HS-5 (cell line): Measurements from ENCODE around the gene BST2.

Experiments
- DNase-seq: peaks from one replicate; pipeline ENCODE4 v3.0.0-alpha.2; 2012; ENCODE audit warnings: low read depth

BST2 gene

GRCh38 chr19:17405250-17406045 is at the start of gene BST2:
TSS of gene BST2 (minus strand) at chr19:17405630. CDS start at chr19:17405575, 55 bp downstream.
- no peak for DNase-seq

- DNase-seq, result no peak
Measured at GRCh38 chr19:17454576-17455071, 49.2 kb upstream of the BST2 start.

GRCh38 chr19:17451820-17452219 is 46.4 kb upstream of the BST2 start:
- DNase-seq, result no peak

- DNase-seq, result no peak
Measured at GRCh38 chr19:17450264-17451075, 45.0 kb upstream of the BST2 start.

GRCh38 chr19:17448131-17448967 is 42.9 kb upstream of the BST2 start, which contains the start of gene TMEM221:
TSS of gene TMEM221 (minus strand) at chr19:17448668. CDS start at chr19:17448462, 206 bp downstream.
- no peak for DNase-seq

- DNase-seq, result no peak
Measured at GRCh38 chr19:17447704-17448130, 42.3 kb upstream of the BST2 start.

GRCh38 chr19:17445526-17446165 is 40.2 kb upstream of the BST2 start:
- no peak for DNase-seq

GRCh38 chr19:17441241-17442021 is 36.0 kb upstream of the BST2 start:
- no peak for DNase-seq

- DNase-seq, result no peak
Measured at GRCh38 chr19:17436874-17437267, 31.4 kb upstream of the BST2 start.

- no peak for DNase-seq
Measured at GRCh38 chr19:17436094-17436873, 30.9 kb upstream of the BST2 start.

GRCh38 chr19:17435218-17435617 is 29.8 kb upstream of the BST2 start:
- no peak for DNase-seq

- no peak for DNase-seq
Measured at GRCh38 chr19:17431417-17431816, 26.0 kb upstream of the BST2 start.

- no peak for DNase-seq
Measured at GRCh38 chr19:17429641-17430113, 24.2 kb upstream of the BST2 start.

- no peak for DNase-seq
Measured at GRCh38 chr19:17424743-17425365, 19.4 kb upstream of the BST2 start.

GRCh38 chr19:17423429-17424208 is 18.2 kb upstream of the BST2 start:
- no peak for DNase-seq

- DNase-seq, result no peak
Measured at GRCh38 chr19:17421942-17422341, 16.5 kb upstream of the BST2 start.

GRCh38 chr19:17420475-17420924 is 15.1 kb upstream of the BST2 start:
- no peak for DNase-seq
